ENCODE data around the gene FAT1. TPM values are rescaled to one million over a fixed set of nuclear protein-coding genes. Genes with fewer than 3 reads are reported as not detected.

FAT1 gene
- total RNA-seq, 2 donors from 2014 or later = 75.5 to 85.9 TPM

GRCh38 chr4:186642530-186642929, 81.1 kb downstream of the FAT1 start:
- no peak for DNase-seq (ENCODE audit: low spot score)
- intact Hi-C loops (cut with DNase I) = no loop called here

GRCh38 chr4:186634591-186635128, 89.0 kb downstream of the FAT1 start:
- intact Hi-C loops (cut with DNase I) = no loop called here
- DNase-seq (ENCODE audit: low spot score) = no peak

- intact Hi-C loops (cut with DNase I) = no loop called here
- DNase-seq (ENCODE audit: low spot score) = no peak
Observed at GRCh38 chr4:186633844-186634243, 89.8 kb downstream of the FAT1 start.

- DNase-seq (ENCODE audit: low spot score) = no peak
- intact Hi-C loops (cut with DNase I) = no loop called here
Observed at GRCh38 chr4:186630128-186630527, 93.5 kb downstream of the FAT1 start.

GRCh38 chr4:186628058-186628711, 95.5 kb downstream of the FAT1 start:
- DNase-seq (ENCODE audit: low spot score) = no peak
- intact Hi-C loops (cut with DNase I) = no loop called here

GRCh38 chr4:186627226-186627865, 96.3 kb downstream of the FAT1 start:
- intact Hi-C loops (cut with DNase I) = no loop called here
- no peak for DNase-seq (ENCODE audit: low spot score)

- no peak for DNase-seq (ENCODE audit: low spot score)
- intact Hi-C loops (cut with DNase I) = no loop called here
Observed at GRCh38 chr4:186624951-186625350, 98.7 kb downstream of the FAT1 start.

GRCh38 chr4:186623546-186623945, 100.1 kb downstream of the FAT1 start:
- DNase-seq (ENCODE audit: low spot score) = no peak
- intact Hi-C loops (cut with DNase I) = no loop called here

- peak; percentile 90 for DNase-seq (ENCODE audit: low spot score)
- intact Hi-C loops (cut with DNase I) = no loop called here
Observed at GRCh38 chr4:186622788-186623464, 100.7 kb downstream of the FAT1 start.

GRCh38 chr4:186621959-186622553, 101.6 kb downstream of the FAT1 start:
- DNase-seq (ENCODE audit: low spot score) = no peak
- intact Hi-C loops (cut with DNase I) = no loop called here

GRCh38 chr4:186619088-186619487, 104.6 kb downstream of the FAT1 start:
- no peak for DNase-seq (ENCODE audit: low spot score)
- intact Hi-C loops (cut with DNase I) = no loop called here

- intact Hi-C loops (cut with DNase I) = no loop called here
- no peak for DNase-seq (ENCODE audit: low spot score)
Observed at GRCh38 chr4:186617921-186618320, 105.7 kb downstream of the FAT1 start.

- intact Hi-C loops (cut with DNase I) = no loop called here
Observed at GRCh38 chr4:186607490-186607889, 116.2 kb downstream of the FAT1 start.

GRCh38 chr4:186606591-186606992, 117.1 kb downstream of the FAT1 start:
- intact Hi-C loops (cut with DNase I) = no loop called here
- no peak for DNase-seq (ENCODE audit: low spot score)

More at GRCh38 chr4:186607490-186607889, 116.2 kb downstream of the FAT1 start:
- DNase-seq (ENCODE audit: low spot score) = no peak

GRCh38 chr4:186605261-186605865, 118.3 kb downstream of the FAT1 start:
- intact Hi-C loops (cut with DNase I) = no loop called here
- DNase-seq (ENCODE audit: low spot score) = no peak

- intact Hi-C loops (cut with DNase I) = no loop called here
- no peak for DNase-seq (ENCODE audit: low spot score)
Observed at GRCh38 chr4:186604124-186604807, 119.4 kb downstream of the FAT1 start.

GRCh38 chr4:186602978-186603377, 120.7 kb downstream of the FAT1 start:
- intact Hi-C loops (cut with DNase I) = no loop called here
- DNase-seq (ENCODE audit: low spot score) = no peak

- DNase-seq (ENCODE audit: low spot score) = no peak
Observed at GRCh38 chr4:186599483-186599882, 124.2 kb downstream of the FAT1 start.

GRCh38 chr4:186598686-186599085, 125.0 kb downstream of the FAT1 start:
- DNase-seq (ENCODE audit: low spot score) = no peak
- intact Hi-C loops (cut with DNase I) = no loop called here

More at GRCh38 chr4:186599483-186599882, 124.2 kb downstream of the FAT1 start:
- intact Hi-C loops (cut with DNase I) = no loop called here
